Measurements from ENCODE around the gene TLL2.

DNA sequence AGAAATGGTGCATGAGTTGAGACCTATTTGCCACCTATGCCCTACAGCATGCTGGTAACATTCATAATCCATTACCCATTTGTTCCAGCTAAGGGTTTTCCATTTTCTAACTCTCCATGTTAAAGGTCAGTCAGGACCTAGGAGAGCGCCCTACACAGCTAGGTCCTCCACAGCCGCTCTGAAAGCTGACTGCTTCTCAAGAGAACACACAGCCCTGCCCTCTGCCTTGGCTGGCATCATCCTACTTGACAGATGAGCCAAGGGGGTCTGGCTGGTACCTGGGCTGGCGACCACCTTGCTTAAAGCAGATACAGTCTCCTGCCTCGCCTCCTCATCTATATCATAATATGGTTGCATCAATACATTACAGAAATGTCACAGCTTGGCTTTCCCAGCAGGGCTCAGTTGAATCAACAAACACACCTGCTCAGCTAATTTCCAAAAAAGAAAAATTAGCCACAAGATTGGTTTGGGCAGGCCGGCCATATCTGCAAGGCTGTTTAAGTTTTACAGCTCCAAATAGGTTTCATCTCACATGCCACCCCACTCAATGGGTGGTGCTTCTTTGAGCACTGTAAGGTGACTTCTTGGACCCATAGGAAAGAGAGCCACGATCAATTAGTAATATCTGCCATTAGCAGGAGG is 17.3 kb downstream of the TLL2 start:
- TF ChIP-seq, protein P1, sequence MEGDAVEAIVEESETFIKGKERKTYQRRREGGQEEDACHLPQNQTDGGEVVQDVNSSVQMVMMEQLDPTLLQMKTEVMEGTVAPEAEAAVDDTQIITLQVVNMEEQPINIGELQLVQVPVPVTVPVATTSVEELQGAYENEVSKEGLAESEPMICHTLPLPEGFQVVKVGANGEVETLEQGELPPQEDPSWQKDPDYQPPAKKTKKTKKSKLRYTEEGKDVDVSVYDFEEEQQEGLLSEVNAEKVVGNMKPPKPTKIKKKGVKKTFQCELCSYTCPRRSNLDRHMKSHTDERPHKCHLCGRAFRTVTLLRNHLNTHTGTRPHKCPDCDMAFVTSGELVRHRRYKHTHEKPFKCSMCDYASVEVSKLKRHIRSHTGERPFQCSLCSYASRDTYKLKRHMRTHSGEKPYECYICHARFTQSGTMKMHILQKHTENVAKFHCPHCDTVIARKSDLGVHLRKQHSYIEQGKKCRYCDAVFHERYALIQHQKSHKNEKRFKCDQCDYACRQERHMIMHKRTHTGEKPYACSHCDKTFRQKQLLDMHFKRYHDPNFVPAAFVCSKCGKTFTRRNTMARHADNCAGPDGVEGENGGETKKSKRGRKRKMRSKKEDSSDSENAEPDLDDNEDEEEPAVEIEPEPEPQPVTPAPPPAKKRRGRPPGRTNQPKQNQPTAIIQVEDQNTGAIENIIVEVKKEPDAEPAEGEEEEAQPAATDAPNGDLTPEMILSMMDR (IDR thresholded peaks at IDR 0.05) = no peak
- TF ChIP-seq, protein P2, sequence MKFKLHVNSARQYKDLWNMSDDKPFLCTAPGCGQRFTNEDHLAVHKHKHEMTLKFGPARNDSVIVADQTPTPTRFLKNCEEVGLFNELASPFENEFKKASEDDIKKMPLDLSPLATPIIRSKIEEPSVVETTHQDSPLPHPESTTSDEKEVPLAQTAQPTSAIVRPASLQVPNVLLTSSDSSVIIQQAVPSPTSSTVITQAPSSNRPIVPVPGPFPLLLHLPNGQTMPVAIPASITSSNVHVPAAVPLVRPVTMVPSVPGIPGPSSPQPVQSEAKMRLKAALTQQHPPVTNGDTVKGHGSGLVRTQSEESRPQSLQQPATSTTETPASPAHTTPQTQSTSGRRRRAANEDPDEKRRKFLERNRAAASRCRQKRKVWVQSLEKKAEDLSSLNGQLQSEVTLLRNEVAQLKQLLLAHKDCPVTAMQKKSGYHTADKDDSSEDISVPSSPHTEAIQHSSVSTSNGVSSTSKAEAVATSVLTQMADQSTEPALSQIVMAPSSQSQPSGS (CRISPR knock-in tag; IDR thresholded peaks at IDR 0.05; ENCODE audit: borderline replicate concordance, low read depth) = no peak
- TF ChIP-seq ESRRA (CRISPR knock-in tag; IDR thresholded peaks at IDR 0.05; ENCODE audit: borderline replicate concordance) (no peak), ETV6 (CRISPR knock-in tag; IDR thresholded peaks at IDR 0.05) (no peak), TP53 (CRISPR knock-in tag; IDR thresholded peaks at IDR 0.05) (no peak), CREB1 (CRISPR knock-in tag; IDR thresholded peaks at IDR 0.05) (no peak)
- TF ChIP-seq, protein P3, sequence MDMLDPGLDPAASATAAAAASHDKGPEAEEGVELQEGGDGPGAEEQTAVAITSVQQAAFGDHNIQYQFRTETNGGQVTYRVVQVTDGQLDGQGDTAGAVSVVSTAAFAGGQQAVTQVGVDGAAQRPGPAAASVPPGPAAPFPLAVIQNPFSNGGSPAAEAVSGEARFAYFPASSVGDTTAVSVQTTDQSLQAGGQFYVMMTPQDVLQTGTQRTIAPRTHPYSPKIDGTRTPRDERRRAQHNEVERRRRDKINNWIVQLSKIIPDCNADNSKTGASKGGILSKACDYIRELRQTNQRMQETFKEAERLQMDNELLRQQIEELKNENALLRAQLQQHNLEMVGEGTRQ (CRISPR knock-in tag; IDR thresholded peaks at IDR 0.05) = no peak
- TF ChIP-seq, protein P4, sequence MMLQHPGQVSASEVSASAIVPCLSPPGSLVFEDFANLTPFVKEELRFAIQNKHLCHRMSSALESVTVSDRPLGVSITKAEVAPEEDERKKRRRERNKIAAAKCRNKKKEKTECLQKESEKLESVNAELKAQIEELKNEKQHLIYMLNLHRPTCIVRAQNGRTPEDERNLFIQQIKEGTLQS (CRISPR knock-in tag; conservative IDR thresholded peaks at IDR 0.05) = no peak
- TF ChIP-seq, protein P5, sequence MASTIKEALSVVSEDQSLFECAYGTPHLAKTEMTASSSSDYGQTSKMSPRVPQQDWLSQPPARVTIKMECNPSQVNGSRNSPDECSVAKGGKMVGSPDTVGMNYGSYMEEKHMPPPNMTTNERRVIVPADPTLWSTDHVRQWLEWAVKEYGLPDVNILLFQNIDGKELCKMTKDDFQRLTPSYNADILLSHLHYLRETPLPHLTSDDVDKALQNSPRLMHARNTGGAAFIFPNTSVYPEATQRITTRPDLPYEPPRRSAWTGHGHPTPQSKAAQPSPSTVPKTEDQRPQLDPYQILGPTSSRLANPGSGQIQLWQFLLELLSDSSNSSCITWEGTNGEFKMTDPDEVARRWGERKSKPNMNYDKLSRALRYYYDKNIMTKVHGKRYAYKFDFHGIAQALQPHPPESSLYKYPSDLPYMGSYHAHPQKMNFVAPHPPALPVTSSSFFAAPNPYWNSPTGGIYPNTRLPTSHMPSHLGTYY (CRISPR knock-in tag; IDR thresholded peaks at IDR 0.05) = no peak
- TF ChIP-seq, protein P6, sequence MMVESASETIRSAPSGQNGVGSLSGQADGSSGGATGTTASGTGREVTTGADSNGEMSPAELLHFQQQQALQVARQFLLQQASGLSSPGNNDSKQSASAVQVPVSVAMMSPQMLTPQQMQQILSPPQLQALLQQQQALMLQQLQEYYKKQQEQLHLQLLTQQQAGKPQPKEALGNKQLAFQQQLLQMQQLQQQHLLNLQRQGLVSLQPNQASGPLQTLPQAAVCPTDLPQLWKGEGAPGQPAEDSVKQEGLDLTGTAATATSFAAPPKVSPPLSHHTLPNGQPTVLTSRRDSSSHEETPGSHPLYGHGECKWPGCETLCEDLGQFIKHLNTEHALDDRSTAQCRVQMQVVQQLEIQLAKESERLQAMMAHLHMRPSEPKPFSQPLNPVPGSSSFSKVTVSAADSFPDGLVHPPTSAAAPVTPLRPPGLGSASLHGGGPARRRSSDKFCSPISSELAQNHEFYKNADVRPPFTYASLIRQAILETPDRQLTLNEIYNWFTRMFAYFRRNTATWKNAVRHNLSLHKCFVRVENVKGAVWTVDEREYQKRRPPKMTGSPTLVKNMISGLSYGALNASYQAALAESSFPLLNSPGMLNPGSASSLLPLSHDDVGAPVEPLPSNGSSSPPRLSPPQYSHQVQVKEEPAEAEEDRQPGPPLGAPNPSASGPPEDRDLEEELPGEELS (CRISPR knock-in tag; IDR thresholded peaks at IDR 0.05) = no peak

Measured in WTC11 (cell line).